ENCODE data around the gene CYP1A2. TPM values are rescaled to one million over a fixed set of nuclear protein-coding genes. Genes with fewer than 3 reads are reported as not detected.
A peak's percentile ranks its signal among the peaks of the same experiment; 100 is the strongest.

CYP1A2 gene
- total and polyA plus RNA-seq, 9 of the 15 experiments (the other 6 are each of a cell fraction or from before 2014, with no cell fraction given), result not detected

DNA sequence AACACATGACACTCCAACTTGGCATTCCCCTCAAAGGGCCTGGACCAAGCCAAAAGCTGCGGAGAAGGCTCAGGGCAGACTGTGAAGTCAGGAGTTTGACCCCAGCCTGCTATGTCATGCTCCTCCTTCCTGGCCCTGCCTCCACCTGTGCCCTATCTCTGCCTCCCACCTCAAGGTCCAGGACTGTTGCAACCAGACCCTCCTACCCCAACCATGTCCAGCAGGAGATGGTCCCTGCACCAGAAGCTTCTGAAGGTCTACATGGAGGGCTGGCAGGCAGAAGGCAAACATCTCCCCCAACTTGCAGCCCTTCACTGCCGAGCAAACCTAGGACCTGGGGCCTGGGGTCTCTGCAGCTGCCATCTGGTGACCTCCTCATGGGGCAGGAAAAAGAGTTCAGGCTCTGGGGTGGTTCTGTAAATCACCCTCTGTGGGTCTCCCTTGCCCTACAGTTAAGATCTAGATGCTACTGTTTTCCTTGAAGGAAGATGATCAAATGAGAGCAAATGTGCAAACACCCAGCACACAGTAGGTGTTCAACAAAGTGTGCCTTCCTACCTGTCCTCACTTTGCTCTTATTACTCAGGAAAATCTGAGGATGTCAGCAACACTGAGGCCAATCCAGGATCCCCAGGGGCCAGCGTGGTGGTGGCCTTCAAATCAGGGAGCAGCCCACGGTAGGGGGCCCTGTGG, 21.7 kb downstream of the CYP1A2 start:
- no peaks in the 10 kb centered on the region for H3K79me2 ChIP-seq (ENCODE audit: control insufficient read depth, insufficient read depth, low read length)
- DNase-seq (ENCODE audit: extremely low read depth in 1 of 4, low spot score in 3 of 4), result no peak
- H3K27ac ChIP-seq (ENCODE audit: extremely low read depth, low read depth, low read length), result no peak overlapping the region
- peaks cover 0 to 22% of the 10 kb centered on the region in 2 experiments; a peak in 2 of 5 replicates for H3K27me3 ChIP-seq (ENCODE audit: control insufficient read depth in 2 of 2, insufficient read depth in 2 of 2, low read length in 2 of 2)
- in situ Hi-C loops (cut with MboI), result loop anchor here (5.0 kb wide), 1 partner anchor 177 kb away; no protein-coding TSS in a partner anchor
- CTCF ChIA-PET (ENCODE audit: low intra/inter-chr PET ratio), result interaction anchor here (0.7 to 6.1 kb wide), 9 partner anchors 30 to 396 kb away, joined by 3 to 51 read pairs (median 9); no protein-coding TSS in a partner anchor
- H3K9ac ChIP-seq (ENCODE audit: insufficient read depth in 1 of 2, low read depth in 2 of 2, low read length in 2 of 2), result peak overlapping the region in 1 of 2 experiments; percentile 66; a peak in 2 of 4 replicates
- intact Hi-C loops (cut with micrococcal nuclease), result loop anchor here (5.0 to 10.0 kb wide), 2 partner anchors 67 to 434 kb away; partner anchors contain the start of gene C15orf39
- BruUV-seq (replicated peaks), result no TSS peak
- no peak for ATAC-seq
- no peaks in the 10 kb centered on the region for H3K9me3 ChIP-seq (replicated peaks; ENCODE audit: control insufficient read depth, insufficient read depth, low read depth, low read length)
- H3K36me3 ChIP-seq (ENCODE audit: control insufficient read depth, insufficient read depth, low read length), result no peaks in the 10 kb centered on the region
- peaks cover 0 to 12% of the 10 kb centered on the region in 2 experiments; a peak in 1 of 5 replicates for H3K4me1 ChIP-seq (replicated peaks in 1 of 2; ENCODE audit: control insufficient read depth in 2 of 2, insufficient read depth in 2 of 2, low read length in 2 of 2)
- H3K9me1 ChIP-seq (ENCODE audit: control insufficient read depth, insufficient read depth, low read length), result no peaks in the 10 kb centered on the region
- TF ChIP-seq ZKSCAN1 (IDR thresholded peaks at IDR 0.05; ENCODE audit: low read depth, low read length), result peak; percentile 60; the same call in 1 of the 2 replicates
- no peak for TF ChIP-seq ZNF449 (CRISPR knock-in tag; IDR thresholded peaks at IDR 0.05)
- TF ChIP-seq CREB3 (tag; conservative IDR thresholded peaks at IDR 0.05; ENCODE audit: low read depth), result no peak
- POLR2A ChIA-PET, result interaction anchor here (0.6 to 2.5 kb wide), 11 partner anchors 9 to 380 kb away, joined by 3 to 8 read pairs (median 4); no protein-coding TSS in a partner anchor
- H3K4me3 ChIP-seq, result no peak overlapping the region
- 2% methylated on average over 3 of the region's 4 CpGs for WGBS (ENCODE audit: insufficient coverage, low coverage, missing lambda C conversion rate)
- FAIRE-seq, result no peak
- no peak overlapping the region for H3K4me2 ChIP-seq (ENCODE audit: insufficient read depth, low read length)
- no peaks in the 10 kb centered on the region; the same call in 1 of the 2 replicates for H4K20me1 ChIP-seq (replicated peaks; ENCODE audit: control insufficient read depth, insufficient read depth, low read length)
- no peak overlapping the region for H2AFZ ChIP-seq (ENCODE audit: low read depth, low read length)

Data from K562 (cell line).